NCI-H1436 treated with DMSO at 0.1 percent for 48 hours (cell line): ENCODE results near the gene REXO1.

Experiments
- DNase-seq: peaks from one replicate; lab custom pipeline; 2025; lab: John Stamatoyannopoulos, UW

The REXO1 gene

GRCh38 chr19:1790054-1790792, 58.1 kb downstream of the REXO1 start:
- no peak for DNase-seq

- no peak for DNase-seq
Observed at GRCh38 chr19:1789261-1790041, 58.8 kb downstream of the REXO1 start.

GRCh38 chr19:1787116-1787515, 61.2 kb downstream of the REXO1 start:
- DNase-seq = no peak

- no peak for DNase-seq
Observed at GRCh38 chr19:1786668-1787067, 61.6 kb downstream of the REXO1 start.

- DNase-seq = no peak
Observed at GRCh38 chr19:1785310-1785709, 63.0 kb downstream of the REXO1 start.

- DNase-seq = no peak
Observed at GRCh38 chr19:1783874-1784273, 64.4 kb downstream of the REXO1 start.

GRCh38 chr19:1783354-1783753, 64.9 kb downstream of the REXO1 start:
- no peak for DNase-seq

- DNase-seq = no peak
Observed at GRCh38 chr19:1782521-1782920, 65.8 kb downstream of the REXO1 start.

GRCh38 chr19:1780272-1780958, 67.9 kb downstream of the REXO1 start:
- no peak for DNase-seq

GRCh38 chr19:1779574-1779973, 68.7 kb downstream of the REXO1 start:
- DNase-seq = no peak

- DNase-seq = no peak
Observed at GRCh38 chr19:1777149-1777548, 71.1 kb downstream of the REXO1 start.

GRCh38 chr19:1776606-1777147, 71.6 kb downstream of the REXO1 start:
- DNase-seq = no peak

- no peak for DNase-seq
Observed at GRCh38 chr19:1775951-1776605, 72.2 kb downstream of the REXO1 start.

- no peak for DNase-seq
Observed at GRCh38 chr19:1774989-1775772, 73.1 kb downstream of the REXO1 start.

- no peak for DNase-seq
Observed at GRCh38 chr19:1773184-1773583, 75.1 kb downstream of the REXO1 start.

- DNase-seq = no peak
Observed at GRCh38 chr19:1770866-1771576, 77.3 kb downstream of the REXO1 start.

GRCh38 chr19:1769645-1769985, 78.7 kb downstream of the REXO1 start:
- DNase-seq = no peak

- DNase-seq = no peak
Observed at GRCh38 chr19:1768918-1769644, 79.2 kb downstream of the REXO1 start.

- DNase-seq = no peak
Observed at GRCh38 chr19:1768248-1768647, 80.0 kb downstream of the REXO1 start.

- no peak for DNase-seq
Observed at GRCh38 chr19:1767464-1767933, 80.8 kb downstream of the REXO1 start.
